Calu3 (cell line): Measurements from ENCODE around the gene TNFSF10. TPM values are rescaled to one million over a fixed set of nuclear protein-coding genes. Genes with fewer than 3 reads are reported as not detected.

Experiments used
- BruUV-seq: library from RNA; stranded (reverse); fragments of 400-500 nt; replicated peaks from 2 replicates; lab custom pipeline; 2021; lab: Mats Ljungman, UMichigan
- CTCF ChIA-PET: fragments of 300-600 bp; sonication (Branson Sonifier 250); formaldehyde crosslinking; loops from one replicate; lab custom pipeline; 2022; ENCODE audit warnings: antibody characterized with exemption; lab: Charles Lee
- DNase-seq: peaks from one replicate; pipeline ENCODE4 v3.0.0; 2022
- H3K27ac Mint-ChIP-seq: one replicate; pipeline ENCODE4 v1.8.0; 2022; ENCODE audit warnings: mixed read lengths; ENCODE audit not compliant: unreplicated experiment
- H3K27me3 Mint-ChIP-seq: one replicate; pipeline ENCODE4 v1.8.0; 2022; ENCODE audit warnings: mixed read lengths; ENCODE audit not compliant: unreplicated experiment
- H3K36me3 Mint-ChIP-seq: one replicate; pipeline ENCODE4 v1.8.0; 2022; ENCODE audit warnings: mild to moderate bottlenecking, moderate library complexity, mixed read lengths; ENCODE audit not compliant: insufficient read depth, unreplicated experiment
- H3K4me1 Mint-ChIP-seq: one replicate; pipeline ENCODE4 v1.8.0; 2022; ENCODE audit warnings: mild to moderate bottlenecking, low read depth, mixed read lengths; ENCODE audit not compliant: unreplicated experiment
- H3K4me3 Mint-ChIP-seq: one replicate; pipeline ENCODE4 v1.8.0; 2022; ENCODE audit warnings: mild to moderate bottlenecking, low read depth, moderate library complexity, mixed read lengths; ENCODE audit not compliant: unreplicated experiment
- H3K9me3 Mint-ChIP-seq: one replicate; pipeline ENCODE4 v1.8.0; 2022; ENCODE audit warnings: low read depth, mixed read lengths; ENCODE audit not compliant: unreplicated experiment
- intact Hi-C: fragments of 100-400 bp; cut with micrococcal nuclease; formaldehyde crosslinking; loops from one replicate; pipeline ENCODE4 v1.10.0; 2022; ENCODE audit not compliant: unreplicated experiment
- total RNA-seq: library from RNA; stranded (reverse); gene quantifications from 2 replicates; pipeline ENCODE4 v1.2.3, GENCODE V29; 2022
- TF ChIP-seq, protein P1 (sequence below): fragments of 200-600 bp; IDR thresholded peaks from one replicate; pipeline ENCODE4 v1.8.0; 2022; ENCODE audit warnings: antibody characterized with exemption; ENCODE audit not compliant: unreplicated experiment

Gene TNFSF10
- total RNA-seq, 1 experiment from 2014 or later, result 41.4 TPM

GRCh38 chr3:172560026-172560425 is 36.8 kb upstream of the TNFSF10 start:
- TF ChIP-seq, protein P1, sequence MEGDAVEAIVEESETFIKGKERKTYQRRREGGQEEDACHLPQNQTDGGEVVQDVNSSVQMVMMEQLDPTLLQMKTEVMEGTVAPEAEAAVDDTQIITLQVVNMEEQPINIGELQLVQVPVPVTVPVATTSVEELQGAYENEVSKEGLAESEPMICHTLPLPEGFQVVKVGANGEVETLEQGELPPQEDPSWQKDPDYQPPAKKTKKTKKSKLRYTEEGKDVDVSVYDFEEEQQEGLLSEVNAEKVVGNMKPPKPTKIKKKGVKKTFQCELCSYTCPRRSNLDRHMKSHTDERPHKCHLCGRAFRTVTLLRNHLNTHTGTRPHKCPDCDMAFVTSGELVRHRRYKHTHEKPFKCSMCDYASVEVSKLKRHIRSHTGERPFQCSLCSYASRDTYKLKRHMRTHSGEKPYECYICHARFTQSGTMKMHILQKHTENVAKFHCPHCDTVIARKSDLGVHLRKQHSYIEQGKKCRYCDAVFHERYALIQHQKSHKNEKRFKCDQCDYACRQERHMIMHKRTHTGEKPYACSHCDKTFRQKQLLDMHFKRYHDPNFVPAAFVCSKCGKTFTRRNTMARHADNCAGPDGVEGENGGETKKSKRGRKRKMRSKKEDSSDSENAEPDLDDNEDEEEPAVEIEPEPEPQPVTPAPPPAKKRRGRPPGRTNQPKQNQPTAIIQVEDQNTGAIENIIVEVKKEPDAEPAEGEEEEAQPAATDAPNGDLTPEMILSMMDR, result no peak
- Mint-ChIP-seq H3K9me3 (no peaks in the 10 kb centered on the region), H3K4me1 (peaks cover 55% of the 10 kb centered on the region), H3K27ac (peak overlapping the region; percentile 84), H3K27me3 (no peaks in the 10 kb centered on the region), H3K36me3 (peaks cover 22% of the 10 kb centered on the region), H3K4me3 (no peak overlapping the region)
- no TSS peak for BruUV-seq
- intact Hi-C loops, result loop anchor here (1.0 to 5.0 kb wide), 5 partner anchors 35 to 147 kb away; partner anchors contain the start of gene TNFSF10
- DNase-seq, result peak; percentile 73
- CTCF ChIA-PET, result interaction anchor here (0.7 to 1.8 kb wide), 8 partner anchors 11 to 417 kb away, joined by 3 to 7 read pairs (median 3); partner anchors contain the start of gene ECT2

- CTCF ChIA-PET, result interaction anchor here (1.8 kb wide), 1 partner anchor 37 kb away, joined by 7 read pairs; no protein-coding TSS in a partner anchor
- no peak overlapping the region for H3K27ac Mint-ChIP-seq
- DNase-seq, result no peak
Measured at GRCh38 chr3:172559020-172559419, 35.8 kb upstream of the TNFSF10 start.

GRCh38 chr3:172557515-172558220 is 34.4 kb upstream of the TNFSF10 start:
- TF ChIP-seq, protein P1, result no peak
- CTCF ChIA-PET, result interaction anchor here (0.7 to 1.0 kb wide), 2 partner anchors 33 to 1265 kb away, joined by 3 to 5 read pairs; no protein-coding TSS in a partner anchor

More at GRCh38 chr3:172559020-172559419, 35.8 kb upstream of the TNFSF10 start:
- Mint-ChIP-seq H3K9me3 (no peaks in the 10 kb centered on the region), H3K4me1 (peaks cover 55% of the 10 kb centered on the region), H3K36me3 (peaks cover 22% of the 10 kb centered on the region), H3K4me3 (no peak overlapping the region), H3K27me3 (no peaks in the 10 kb centered on the region)
- no TSS peak for BruUV-seq
- TF ChIP-seq, protein P1, result no peak
- intact Hi-C loops, result no loop called here

DNA sequence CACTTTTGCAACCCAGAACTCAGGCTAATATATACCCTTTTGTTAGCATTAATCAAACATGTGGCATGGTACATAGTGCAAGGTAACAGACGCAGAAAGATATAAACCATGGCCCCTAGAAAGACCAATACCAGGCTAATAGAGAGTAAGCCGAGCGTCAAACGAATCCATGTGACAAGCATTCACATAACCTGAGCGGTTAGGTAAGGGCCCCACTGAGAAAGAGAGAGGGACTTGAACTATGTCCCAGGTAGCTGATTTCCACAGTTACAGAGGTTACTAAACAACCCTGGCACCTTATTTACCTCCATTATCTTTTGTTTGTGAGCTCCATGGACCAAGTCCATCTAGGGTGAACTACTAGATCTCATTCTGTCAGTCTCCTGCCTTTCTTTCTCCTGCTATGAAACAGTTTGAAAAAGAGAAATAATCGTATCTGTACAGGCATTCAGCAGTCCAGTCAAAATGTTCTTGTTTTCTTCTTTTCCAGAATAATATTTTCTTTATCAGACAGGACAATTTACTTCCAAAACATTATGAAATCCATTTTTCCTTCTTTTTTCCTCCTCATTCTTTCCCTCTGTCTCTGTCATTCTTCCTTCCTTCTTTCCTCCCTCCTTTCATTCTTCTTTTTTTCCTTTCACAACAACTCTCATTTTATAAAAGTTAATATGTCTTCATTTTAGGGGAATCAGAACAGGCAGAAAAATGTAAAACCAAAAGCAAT is 30.5 kb upstream of the TNFSF10 start:
- H3K4me3 Mint-ChIP-seq, result no peak overlapping the region
- BruUV-seq, result no TSS peak
- CTCF ChIA-PET, result interaction anchor here (0.6 kb wide), 1 partner anchor 30 kb away, joined by 5 read pairs; the partner anchor contains the start of gene TNFSF10

More at GRCh38 chr3:172557515-172558220, 34.4 kb upstream of the TNFSF10 start:
- Mint-ChIP-seq H3K36me3 (peaks cover 15% of the 10 kb centered on the region), H3K27me3 (no peaks in the 10 kb centered on the region), H3K9me3 (no peaks in the 10 kb centered on the region), H3K4me3 (no peak overlapping the region), H3K27ac (no peak overlapping the region), H3K4me1 (peaks cover 52% of the 10 kb centered on the region)
- no TSS peak for BruUV-seq
- no peak for DNase-seq
- intact Hi-C loops, result no loop called here

More for the DNA sequence above, 30.5 kb upstream of the TNFSF10 start:
- no peaks in the 10 kb centered on the region for H3K27me3 Mint-ChIP-seq
- H3K27ac Mint-ChIP-seq, result no peak overlapping the region
- no peaks in the 10 kb centered on the region for H3K36me3 Mint-ChIP-seq
- peaks cover 49% of the 10 kb centered on the region for H3K4me1 Mint-ChIP-seq
- TF ChIP-seq, protein P1, result no peak
- intact Hi-C loops, result no loop called here
- no peaks in the 10 kb centered on the region for H3K9me3 Mint-ChIP-seq
- no peak for DNase-seq
